GM13977 (cell line): ENCODE data around the gene PLEKHA1.
A peak's percentile ranks its signal among the peaks of the same experiment; 100 is the strongest.

ENCODE experiments used
- DNase-seq: peaks from one replicate; pipeline ENCODE4 v3.0.0; 2012; ENCODE audit warnings: low spot score
- CTCF ChIP-seq: IDR thresholded peaks from 2 replicates; pipeline ENCODE4 v1.5.1; 2012; ENCODE audit warnings: mild to moderate bottlenecking, control low read depth; ENCODE audit not compliant: insufficient read depth; ENCODE audit errors: extremely low read depth, missing control alignments
- in situ Hi-C: fragments of 300-500 bp; cut with MboI; formaldehyde crosslinking; loops from one replicate; pipeline ENCODE4 v1.12.0; 2022; ENCODE audit warnings: low sequenced_read_pairs, low pct_unique_long_range_greater_than_20kb, mixed read lengths, inconsistent platforms; ENCODE audit not compliant: unreplicated experiment

Gene PLEKHA1

GRCh38 chr10:122374237-122374858, at the start of gene PLEKHA1:
Gene PLEKHA1 (plus strand): TSS chr10:122374708. CDS start chr10:122393201, 18,493 bp downstream.
- TF ChIP-seq CTCF: no peak
- DNase-seq: peak; percentile 95
- in situ Hi-C loops: no loop called here

- TF ChIP-seq CTCF: no peak
- in situ Hi-C loops: loop anchor here (25.0 kb wide), 1 partner anchor 112 kb away; no protein-coding TSS in a partner anchor
- no peak for DNase-seq
Observed at GRCh38 chr10:122325235-122325634, 49.3 kb upstream of the PLEKHA1 start.

GRCh38 chr10:122326385-122326784, 48.1 kb upstream of the PLEKHA1 start:
- in situ Hi-C loops: loop anchor here (25.0 kb wide), 1 partner anchor 111 kb away; no protein-coding TSS in a partner anchor
- no peak for DNase-seq
- no peak for TF ChIP-seq CTCF

GRCh38 chr10:122326806-122327205, 47.7 kb upstream of the PLEKHA1 start:
- no peak for TF ChIP-seq CTCF
- in situ Hi-C loops: loop anchor here (25.0 kb wide), 1 partner anchor 110 kb away; no protein-coding TSS in a partner anchor
- DNase-seq: no peak

- no peak for TF ChIP-seq CTCF
- in situ Hi-C loops: loop anchor here (25.0 kb wide), 1 partner anchor 110 kb away; no protein-coding TSS in a partner anchor
- DNase-seq: no peak
Observed at GRCh38 chr10:122327237-122328206, 47.0 kb upstream of the PLEKHA1 start.

- in situ Hi-C loops: loop anchor here (25.0 kb wide), 1 partner anchor 109 kb away; no protein-coding TSS in a partner anchor
- no peak for TF ChIP-seq CTCF
- DNase-seq: no peak
Observed at GRCh38 chr10:122328676-122329075, 45.8 kb upstream of the PLEKHA1 start.
